ENCODE results near the gene XIAP.
"Not testable (repeated sequence)": the region's sequence is repeated elsewhere in the genome, so short reads cannot be mapped to it uniquely, and the experiment has no call there.

The XIAP gene

GRCh38 chrX:123859846-123860838, at the start of gene XIAP:
Gene XIAP, plus strand, starts transcription at chrX:123860053. Its CDS starts 25,610 bp downstream, at chrX:123885663.
- peak in 5 of 6 experiments; percentile 57 to 83 (median 69) for DNase-seq

GRCh38 chrX:123814343-123814742, 45.5 kb upstream of the XIAP start:
- no peak for DNase-seq

- DNase-seq = not testable (repeated sequence)
These were observed 44.9 kb upstream of the XIAP start for GRCh38 chrX:123814934-123815394.

- no peak for DNase-seq
These were observed 42.5 kb upstream of the XIAP start for GRCh38 chrX:123817288-123817894.

GRCh38 chrX:123818243-123818642, 41.6 kb upstream of the XIAP start:
- no peak for DNase-seq

- no peak for DNase-seq
These were observed 36.9 kb upstream of the XIAP start for GRCh38 chrX:123822965-123823364.

GRCh38 chrX:123830309-123830708, 29.5 kb upstream of the XIAP start:
- DNase-seq = no peak

GRCh38 chrX:123833387-123833786, 26.5 kb upstream of the XIAP start:
- peak; percentile 20 to 64 (median 38) for DNase-seq

- no peak for DNase-seq
These were observed 25.7 kb upstream of the XIAP start for GRCh38 chrX:123834116-123834515.

- DNase-seq = no peak
These were observed 24.0 kb upstream of the XIAP start for GRCh38 chrX:123835661-123836371.

- not testable (repeated sequence) for DNase-seq
These were observed 14.7 kb upstream of the XIAP start for GRCh38 chrX:123845129-123845528.

GRCh38 chrX:123846577-123847038, 13.2 kb upstream of the XIAP start:
- DNase-seq = no peak

GRCh38 chrX:123847056-123847455, 12.8 kb upstream of the XIAP start:
- no peak for DNase-seq

GRCh38 chrX:123849096-123849495, 10.8 kb upstream of the XIAP start:
- no peak for DNase-seq

- not testable (repeated sequence) for DNase-seq
These were observed 9.9 kb upstream of the XIAP start for GRCh38 chrX:123849906-123850305.

- no peak for DNase-seq
These were observed 8.8 kb upstream of the XIAP start for GRCh38 chrX:123851079-123851478.

GRCh38 chrX:123854329-123854728, 5.5 kb upstream of the XIAP start:
- DNase-seq = no peak

- DNase-seq = peak in 5 of 6 experiments; percentile 28 to 78 (median 59)
These were observed 426 bp upstream of the XIAP start for GRCh38 chrX:123859409-123859845.

GRCh38 chrX:123860983-123861382, 1.1 kb downstream of the XIAP start:
- DNase-seq = no peak

- DNase-seq = no peak
These were observed 9.6 kb downstream of the XIAP start for GRCh38 chrX:123869488-123869887.

GRCh38 chrX:123871309-123871708, 11.5 kb downstream of the XIAP start:
- no peak for DNase-seq

GRCh38 chrX:123873956-123874355, 14.1 kb downstream of the XIAP start:
- DNase-seq = no peak

- DNase-seq = no peak
These were observed 16.3 kb downstream of the XIAP start for GRCh38 chrX:123876177-123876576.
